GM21619 (cell line): Measurements from ENCODE around the gene PARD3.
"Not testable (repeated sequence)": the region's sequence is repeated elsewhere in the genome, so short reads cannot be mapped to it uniquely, and the experiment has no call there.

ENCODE experiments used
- ATAC-seq: cut with Tn5 transposase; IDR thresholded peaks from one replicate; pipeline ENCODE4 v1.9.1; 2021; ENCODE audit not compliant: unreplicated experiment

The PARD3 gene

GRCh38 chr10:34800624-34801023 lies 14.5 kb downstream of the PARD3 start:
- no peak for ATAC-seq

DNA sequence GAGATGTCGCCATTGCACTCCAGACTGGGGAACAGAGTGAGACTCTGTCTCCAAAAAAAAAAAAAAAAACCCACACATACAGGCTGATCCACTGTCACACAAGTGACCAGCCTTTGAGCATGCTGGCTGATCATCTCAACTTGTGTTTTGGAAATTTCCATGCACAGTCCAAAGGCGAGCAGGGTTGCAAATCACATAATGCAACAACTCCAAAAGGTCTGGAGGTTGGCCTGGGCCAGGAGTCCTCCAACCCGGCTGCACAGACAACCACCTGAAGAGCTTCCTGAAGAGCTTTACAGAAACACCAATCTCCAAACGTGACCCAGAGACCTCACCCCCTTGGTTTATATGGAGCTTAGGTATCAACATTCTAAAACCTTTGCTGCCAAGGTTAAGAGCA lies 16.4 kb downstream of the PARD3 start:
- no peak for ATAC-seq

DNA sequence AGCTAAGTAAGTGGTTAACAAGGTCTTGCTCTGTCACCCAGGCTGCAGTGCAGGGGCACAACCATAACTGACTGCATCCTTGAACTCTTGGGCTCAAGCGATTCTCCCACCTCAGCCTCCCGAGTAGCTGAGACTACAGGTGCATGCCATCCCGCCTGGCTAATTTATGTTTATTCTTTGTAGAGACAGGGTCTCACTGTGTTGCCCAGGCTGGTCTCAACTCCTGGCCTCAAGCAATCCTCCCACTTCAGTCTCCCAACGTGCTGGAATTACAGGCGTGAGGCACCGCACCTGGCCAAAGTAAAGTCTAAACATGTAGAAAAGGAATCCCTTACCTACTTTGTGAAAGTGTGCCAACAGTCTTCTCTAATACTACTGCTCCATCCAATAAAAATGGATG lies 17.9 kb downstream of the PARD3 start:
- ATAC-seq, result no peak

- no peak for ATAC-seq
These were observed 19.0 kb downstream of the PARD3 start for GRCh38 chr10:34796133-34796532.

GRCh38 chr10:34795334-34795733 lies 19.8 kb downstream of the PARD3 start:
- no peak for ATAC-seq

DNA sequence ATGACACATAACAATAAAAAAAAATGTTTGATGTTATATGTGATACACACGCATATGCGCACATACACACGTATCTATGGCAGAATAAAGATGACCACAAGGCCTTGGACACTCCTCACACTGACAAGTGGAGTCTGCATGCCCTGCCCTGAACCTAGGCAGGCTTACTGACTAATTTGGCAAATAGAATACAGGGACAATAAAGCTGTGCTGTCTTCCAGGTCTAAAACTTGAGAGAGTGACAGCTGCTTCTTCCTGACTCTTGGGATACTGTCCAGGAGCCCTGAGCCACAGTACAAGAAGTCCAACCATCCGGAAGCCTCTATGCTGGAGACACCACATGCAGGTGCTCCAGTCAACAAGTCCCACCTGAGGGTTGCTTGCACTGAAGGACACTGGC lies 20.3 kb downstream of the PARD3 start:
- no peak for ATAC-seq

DNA sequence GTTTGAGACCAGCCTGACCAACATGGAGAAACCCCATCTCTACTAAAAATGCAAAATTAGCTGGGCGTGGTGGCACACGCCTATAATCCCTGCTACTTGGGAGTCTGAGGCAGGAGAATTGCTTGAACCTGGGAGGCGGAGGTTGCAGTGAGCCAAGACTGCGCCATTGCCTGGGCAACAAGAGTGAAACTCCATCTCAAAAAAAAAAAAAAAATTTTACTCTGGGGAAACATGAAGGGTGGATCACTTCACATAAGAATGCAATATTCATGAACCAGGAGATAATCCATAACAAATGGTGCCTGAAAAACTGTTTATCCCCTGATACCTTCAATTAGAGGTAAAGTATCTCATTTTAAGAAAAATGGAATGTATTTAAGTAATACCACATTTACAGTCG lies 21.5 kb downstream of the PARD3 start:
- ATAC-seq, result not testable (repeated sequence)

GRCh38 chr10:34792881-34793280 lies 22.2 kb downstream of the PARD3 start:
- no peak for ATAC-seq

GRCh38 chr10:34791947-34792346 lies 23.1 kb downstream of the PARD3 start:
- ATAC-seq, result no peak

DNA sequence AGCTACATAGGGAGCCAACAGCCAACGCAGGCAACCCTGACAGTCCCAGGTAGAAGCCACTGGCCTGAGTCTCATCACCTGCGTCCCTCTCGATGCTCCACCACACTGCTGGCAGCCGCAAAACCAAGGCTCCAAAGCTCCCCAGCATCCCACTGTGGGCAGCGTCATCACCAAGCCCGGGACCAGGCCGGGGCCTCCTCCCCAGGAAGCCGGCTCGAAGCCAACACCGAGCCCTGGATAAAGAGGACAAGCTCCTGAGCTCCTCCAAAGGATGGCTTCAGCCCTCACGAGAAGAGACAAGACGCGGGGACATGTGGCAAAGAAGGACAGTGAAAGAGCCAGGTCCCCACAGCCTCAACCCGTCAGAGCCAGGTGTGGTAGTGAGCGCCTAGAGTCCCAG lies 23.9 kb downstream of the PARD3 start:
- no peak for ATAC-seq

DNA sequence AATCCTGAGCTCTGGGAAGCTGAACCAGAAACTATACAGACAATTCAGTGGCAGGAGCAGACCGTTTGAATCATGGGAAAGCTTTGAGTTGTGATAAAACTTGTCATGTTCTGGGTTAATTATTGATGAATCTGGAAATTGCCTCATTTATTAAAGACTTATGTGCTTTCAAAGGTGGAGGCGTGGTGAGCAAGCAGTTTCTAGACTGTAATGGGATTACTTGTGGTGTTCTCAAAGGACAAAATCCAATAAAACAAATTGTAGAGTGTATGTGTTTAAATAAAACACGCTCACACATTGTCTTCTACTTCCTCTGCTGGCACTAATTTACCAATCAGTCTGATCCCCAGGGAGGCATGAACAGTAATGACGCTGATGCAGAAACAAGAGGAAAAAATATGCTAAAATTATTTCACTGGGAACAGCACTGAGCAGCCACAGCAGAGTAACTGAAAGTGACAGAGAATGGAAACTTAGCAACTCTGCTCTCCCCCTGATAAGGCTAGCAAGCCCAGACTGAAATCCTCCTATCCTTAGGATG lies 25.1 kb downstream of the PARD3 start:
- ATAC-seq, result no peak

GRCh38 chr10:34786464-34786863 lies 28.6 kb downstream of the PARD3 start:
- no peak for ATAC-seq

- no peak for ATAC-seq
These were observed 33.4 kb downstream of the PARD3 start for GRCh38 chr10:34781711-34782110.

DNA sequence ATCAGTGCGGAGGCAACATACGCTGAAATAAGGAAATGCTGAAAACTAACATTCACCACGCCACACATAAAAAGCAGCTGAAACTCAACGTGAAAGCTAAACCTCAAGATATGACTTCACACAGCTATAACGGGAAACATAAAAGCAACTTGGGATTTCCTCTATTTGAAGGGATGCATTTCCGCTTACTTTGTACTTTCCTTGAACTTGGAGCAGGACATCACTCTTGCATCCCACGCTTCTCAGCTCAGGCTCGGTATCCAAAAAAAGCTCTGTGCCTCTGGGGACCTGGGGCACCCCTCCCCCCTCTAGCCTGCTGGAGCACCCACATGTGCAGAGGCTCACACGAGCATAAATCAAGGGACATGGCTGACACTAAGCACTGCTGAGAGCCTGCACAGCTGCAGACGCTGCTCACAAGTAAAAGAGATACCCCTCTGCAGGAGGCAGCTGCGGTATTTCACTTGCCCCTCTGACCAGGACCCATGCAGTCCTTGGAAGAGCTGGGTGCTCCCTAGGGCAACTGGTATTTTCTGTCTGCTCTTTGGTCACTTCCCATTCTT lies 34.2 kb downstream of the PARD3 start:
- ATAC-seq, result peak; percentile 81

GRCh38 chr10:34778237-34778636 lies 36.9 kb downstream of the PARD3 start:
- ATAC-seq, result no peak

DNA sequence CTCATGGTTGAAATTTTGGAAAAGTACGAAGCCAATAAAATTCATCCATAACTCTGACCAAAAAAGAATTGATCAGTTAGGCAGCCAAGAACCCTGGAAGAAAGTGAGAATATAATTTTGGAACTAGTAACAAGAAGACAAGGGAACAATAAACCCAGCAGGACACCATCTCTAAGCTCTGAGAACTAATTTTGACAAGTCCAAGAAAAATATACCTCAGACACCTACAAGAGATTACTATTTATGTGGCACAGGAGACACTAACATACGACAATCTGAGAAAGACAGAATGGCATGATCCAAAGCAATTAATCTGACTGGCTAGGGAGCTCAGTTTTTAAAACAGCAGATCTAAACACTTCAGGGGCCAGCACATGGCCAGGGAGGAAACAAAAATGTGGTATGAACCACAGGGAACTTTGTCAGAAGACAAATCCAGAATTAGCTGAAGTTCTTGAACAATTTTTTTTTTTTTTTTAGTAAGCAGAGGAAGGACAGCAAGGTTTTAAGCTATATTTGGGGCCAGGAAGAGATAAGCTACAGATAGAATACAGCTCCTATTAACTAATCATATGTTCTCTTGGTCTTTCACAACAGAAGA lies 38.9 kb downstream of the PARD3 start:
- ATAC-seq, result no peak

GRCh38 chr10:34775044-34775637 lies 40.0 kb downstream of the PARD3 start:
- ATAC-seq, result no peak

GRCh38 chr10:34773636-34774630 lies 41.2 kb downstream of the PARD3 start:
- no peak for ATAC-seq

- no peak for ATAC-seq
These were observed 43.6 kb downstream of the PARD3 start for GRCh38 chr10:34771525-34771924.

DNA sequence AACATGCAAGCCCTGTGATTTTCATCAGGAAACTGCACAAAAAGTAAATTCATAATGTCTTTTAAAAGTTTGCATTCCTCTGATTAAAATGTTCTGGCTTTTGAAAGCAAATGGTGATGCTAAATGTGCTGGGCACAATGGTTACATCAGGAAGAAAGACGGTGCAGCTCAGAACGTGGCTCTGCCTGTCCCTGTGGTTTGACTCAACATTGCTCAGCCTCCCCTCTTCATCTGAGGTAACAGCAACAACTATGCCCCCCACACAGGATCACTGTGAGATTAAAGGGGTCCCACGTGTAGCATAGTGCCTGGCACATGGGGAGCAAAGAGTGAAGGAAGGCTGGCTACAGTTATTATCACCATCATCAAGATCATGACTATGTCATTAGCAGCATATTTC lies 44.0 kb downstream of the PARD3 start:
- ATAC-seq, result no peak

GRCh38 chr10:34769899-34770298 lies 45.2 kb downstream of the PARD3 start:
- ATAC-seq, result no peak
